Right renal pelvis (tissue), 4 donors: Measurements from ENCODE around the gene ARID3B. TPM values are rescaled to one million over a fixed set of nuclear protein-coding genes. Genes with fewer than 3 reads are reported as not detected.
"Not testable (repeated sequence)": the region's sequence is repeated elsewhere in the genome, so short reads cannot be mapped to it uniquely, and the experiment has no call there.

Source experiments
- DNase-seq, 4 donors: peaks; one replicate each; pipeline ENCODE4 v3.0.0-alpha.2; 2013; ENCODE audit warnings: low read depth in 4 of 4, low spot score in 3 of 4, missing footprints in 1 of 4
- polyA plus RNA-seq, 4 donors: library from polyadenylated mRNA; unstranded; fragments of 120-200 nt; gene quantifications; one replicate each; pipeline ENCODE4 v1.2.1, GENCODE V29; 2013; ENCODE audit not compliant: insufficient read length in 4 of 4

The ARID3B gene
- polyA plus RNA-seq, 4 donors: 12.9 to 16.1 (median 14.6) TPM

- DNase-seq: no peak
These were observed 78.0 kb downstream of the ARID3B start for GRCh38 chr15:74618841-74619596.

DNA sequence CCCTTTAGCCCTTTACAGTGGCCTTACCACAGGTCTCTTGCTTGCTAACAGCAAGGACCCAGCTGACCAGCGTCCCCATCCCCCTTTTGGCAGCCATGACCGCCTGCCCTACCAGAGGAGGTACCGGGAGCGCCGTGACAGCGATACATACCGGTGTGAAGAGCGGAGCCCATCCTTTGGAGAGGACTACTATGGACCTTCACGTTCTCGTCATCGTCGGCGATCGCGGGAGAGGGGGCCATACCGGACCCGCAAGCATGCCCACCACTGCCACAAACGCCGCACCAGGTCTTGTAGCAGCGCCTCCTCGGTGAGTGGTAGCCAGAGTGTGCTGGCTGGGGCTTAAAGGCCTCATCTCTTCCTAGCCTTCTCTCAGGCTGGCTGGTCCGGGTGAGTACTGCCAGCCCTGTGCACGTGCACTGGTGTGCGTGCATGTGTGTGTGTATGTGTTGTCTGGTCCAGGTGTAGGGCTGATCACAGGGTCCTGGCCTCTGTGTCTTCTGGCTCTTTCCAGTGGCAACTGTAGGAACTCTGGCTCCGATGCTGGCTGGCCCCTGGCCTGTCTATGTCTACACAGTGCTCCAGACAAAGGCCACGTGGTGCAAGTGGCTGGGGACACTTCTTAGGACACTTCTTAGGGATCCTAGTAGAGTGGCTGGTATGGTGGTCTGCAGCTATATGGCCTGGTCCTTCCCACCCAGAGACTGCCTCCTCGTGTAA is 79.1 kb downstream of the ARID3B start:
- no peak for DNase-seq

GRCh38 chr15:74620636-74621545 is 79.9 kb downstream of the ARID3B start:
- no peak for DNase-seq

- DNase-seq: no peak
These were observed 80.5 kb downstream of the ARID3B start for GRCh38 chr15:74621546-74621920.

DNA sequence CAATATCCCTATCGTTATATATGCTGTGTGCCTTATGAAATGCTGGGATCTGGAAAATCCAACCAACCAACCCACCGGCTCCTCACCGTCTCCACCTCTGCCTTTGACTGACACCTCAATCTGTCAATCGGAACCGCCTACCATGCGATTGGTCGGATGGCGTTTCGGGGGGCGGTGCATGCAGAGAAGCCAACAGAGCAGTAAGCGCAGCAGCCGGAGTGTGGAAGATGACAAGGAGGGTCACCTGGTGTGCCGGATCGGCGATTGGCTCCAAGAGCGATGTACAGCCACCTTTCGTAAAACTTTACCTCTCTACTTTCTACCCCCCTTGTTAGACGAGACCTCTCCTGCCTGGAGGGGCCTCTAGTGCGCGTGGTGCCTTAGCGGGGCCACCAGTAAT is 80.9 kb downstream of the ARID3B start:
- DNase-seq: no peak

DNA sequence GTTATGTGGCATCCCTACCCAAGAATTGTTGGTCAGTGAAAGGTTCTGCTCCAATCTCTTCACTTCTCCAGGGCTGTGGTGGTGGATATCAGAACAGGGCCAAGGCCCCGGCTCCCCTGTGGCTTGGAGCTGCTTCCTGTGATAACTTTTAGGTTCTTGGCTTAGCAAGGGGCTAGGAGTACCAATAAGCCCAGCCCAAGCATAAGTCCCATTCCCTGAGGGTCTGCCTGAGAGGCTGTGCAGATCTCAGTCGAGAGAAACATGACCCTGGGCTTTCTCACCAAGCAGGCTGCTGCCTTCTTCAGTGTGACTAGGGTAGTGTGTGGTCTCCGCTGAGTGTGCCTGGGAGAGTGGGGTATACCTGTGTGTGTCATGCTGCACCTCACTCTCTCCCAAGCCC is 81.7 kb downstream of the ARID3B start:
- DNase-seq: no peak

- DNase-seq: no peak
These were observed 83.1 kb downstream of the ARID3B start for GRCh38 chr15:74624020-74624602.

DNA sequence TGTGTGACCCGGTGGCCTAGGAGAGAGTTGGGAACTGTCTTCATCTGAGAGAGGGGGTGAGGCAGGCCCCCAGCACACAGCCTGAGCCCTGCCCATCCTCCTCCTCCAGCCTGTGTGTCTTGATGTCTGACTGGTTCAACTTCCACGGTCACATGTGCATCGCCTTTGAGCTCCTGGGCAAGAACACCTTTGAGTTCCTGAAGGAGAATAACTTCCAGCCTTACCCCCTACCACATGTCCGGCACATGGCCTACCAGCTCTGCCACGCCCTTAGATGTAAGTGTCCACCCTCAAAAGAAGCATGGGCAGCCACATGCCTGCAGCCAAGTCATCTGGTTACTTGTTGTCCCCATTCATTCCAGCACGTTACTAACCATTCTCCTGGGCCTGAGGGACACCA is 84.7 kb downstream of the ARID3B start:
- DNase-seq: no peak

GRCh38 chr15:74626336-74626735 is 85.3 kb downstream of the ARID3B start:
- no peak for DNase-seq

DNA sequence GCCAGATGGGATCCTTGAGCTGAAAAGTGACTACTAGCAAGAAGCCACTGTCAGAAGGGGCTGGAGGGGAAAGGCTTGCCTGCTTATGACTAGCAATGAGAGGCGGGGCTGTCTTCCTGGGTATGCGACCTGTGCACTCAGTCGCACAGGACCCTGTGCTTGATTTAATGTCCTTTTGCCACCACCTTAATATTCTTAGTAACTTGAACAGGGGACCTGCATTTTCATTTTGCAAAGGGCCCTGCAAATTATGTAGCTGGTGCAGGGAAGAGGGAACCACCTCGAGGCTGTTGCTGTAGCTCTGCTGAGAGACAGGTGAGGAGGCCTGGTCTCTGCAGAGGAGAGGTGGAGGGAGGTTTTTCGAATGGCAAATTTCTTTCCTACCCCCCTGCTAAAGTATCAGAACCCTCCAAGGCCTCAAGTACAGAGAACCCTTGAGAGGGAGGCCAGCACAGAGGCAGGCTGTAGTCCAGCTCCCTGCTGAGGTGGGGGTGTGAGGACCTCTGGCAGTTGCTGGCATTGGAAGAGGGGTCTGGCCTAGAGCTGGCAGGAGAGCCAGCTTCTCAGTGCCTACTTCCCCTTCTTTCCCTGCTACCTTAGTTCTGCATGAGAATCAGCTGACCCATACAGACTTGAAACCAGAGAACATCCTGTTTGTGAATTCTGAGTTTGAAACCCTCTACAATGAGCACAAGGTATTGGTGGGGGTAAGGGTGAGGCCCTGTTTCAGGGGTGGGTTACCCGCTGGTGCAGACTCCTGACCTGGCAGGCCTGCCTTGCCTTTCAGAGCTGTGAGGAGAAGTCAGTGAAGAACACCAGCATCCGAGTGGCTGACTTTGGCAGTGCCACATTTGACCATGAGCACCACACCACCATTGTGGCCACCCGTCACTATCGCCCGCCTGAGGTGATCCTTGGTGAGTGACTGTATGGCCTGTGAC is 86.0 kb downstream of the ARID3B start:
- DNase-seq: no peak

DNA sequence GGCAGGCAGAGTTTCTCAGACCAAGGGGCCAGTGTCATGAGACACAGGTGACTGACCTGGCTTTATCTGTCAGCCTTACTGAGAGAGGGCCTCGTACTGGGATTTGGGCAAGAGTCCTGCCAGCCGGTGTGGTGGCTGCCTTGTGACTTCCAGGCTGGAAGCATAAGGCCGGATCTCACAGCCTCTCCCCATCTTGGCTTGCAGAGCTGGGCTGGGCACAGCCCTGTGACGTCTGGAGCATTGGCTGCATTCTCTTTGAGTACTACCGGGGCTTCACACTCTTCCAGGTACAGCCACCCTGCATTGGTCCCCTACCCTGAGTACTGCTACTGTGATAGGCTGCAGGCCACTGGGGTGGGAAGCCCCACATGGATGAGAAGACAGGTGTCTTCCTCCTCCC is 86.7 kb downstream of the ARID3B start:
- DNase-seq: no peak

DNA sequence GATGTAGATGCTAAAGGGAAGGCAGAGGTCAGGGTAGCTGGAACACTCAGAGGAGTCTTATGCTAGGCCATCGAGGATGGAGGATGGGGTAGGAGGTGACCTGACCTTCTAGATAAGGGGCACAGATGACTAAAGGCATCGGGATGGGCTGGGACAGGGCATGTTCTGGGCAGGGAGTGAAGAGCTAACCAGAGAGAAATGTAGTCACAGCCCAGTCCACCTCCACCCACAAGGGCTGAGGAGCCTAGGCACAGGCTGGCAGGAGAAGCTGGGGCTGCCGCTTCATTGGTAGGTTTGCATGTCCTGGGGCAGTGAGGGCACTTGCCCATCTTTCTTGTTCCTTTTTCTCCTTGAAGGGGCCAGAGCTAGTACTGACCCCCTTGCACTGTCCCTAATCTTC is 87.2 kb downstream of the ARID3B start:
- no peak for DNase-seq

GRCh38 chr15:74628949-74629348 is 87.9 kb downstream of the ARID3B start:
- no peak for DNase-seq

- not testable (repeated sequence) for DNase-seq
These were observed 88.7 kb downstream of the ARID3B start for GRCh38 chr15:74629696-74630095.

DNA sequence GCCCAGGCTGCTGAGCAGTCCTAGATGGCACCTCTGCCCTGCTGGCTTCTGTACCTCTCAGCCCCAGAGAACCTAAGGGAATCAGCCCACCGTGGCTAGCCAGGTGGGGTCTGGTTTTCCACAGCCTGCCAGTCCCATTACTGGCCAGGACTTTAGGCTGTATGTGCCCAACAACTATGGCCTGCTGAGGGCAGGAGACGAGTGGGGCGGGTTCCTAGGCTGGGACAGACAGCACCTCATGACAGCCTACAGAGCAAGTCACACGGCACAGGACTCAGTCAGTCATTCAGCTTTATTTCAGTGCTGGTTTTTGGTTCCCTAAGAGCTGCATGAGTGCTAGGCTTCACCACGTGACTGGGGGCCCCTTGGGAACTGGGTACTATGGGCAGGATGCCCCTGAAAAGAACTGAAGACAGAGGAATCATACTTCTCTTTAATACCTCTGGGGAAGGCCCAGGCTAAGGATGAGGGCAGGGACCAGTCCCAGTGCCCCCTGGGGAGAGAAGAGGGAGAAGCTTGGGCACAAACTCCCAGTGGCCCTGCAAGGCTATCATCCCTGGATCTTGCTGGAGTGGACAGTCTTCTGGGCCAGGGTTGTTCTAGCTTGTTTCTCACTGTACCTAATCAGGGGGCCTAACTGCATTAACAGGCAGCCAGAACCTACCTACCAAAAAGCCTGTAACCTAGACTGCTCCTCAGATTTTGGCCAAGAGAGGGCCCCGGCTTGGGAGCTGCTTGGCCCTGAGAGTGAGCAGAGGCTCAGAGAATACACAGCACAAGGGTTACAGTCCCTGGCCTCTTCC is 89.5 kb downstream of the ARID3B start:
- no peak for DNase-seq

GRCh38 chr15:74631087-74631385 is 90.0 kb downstream of the ARID3B start:
- no peak for DNase-seq

DNA sequence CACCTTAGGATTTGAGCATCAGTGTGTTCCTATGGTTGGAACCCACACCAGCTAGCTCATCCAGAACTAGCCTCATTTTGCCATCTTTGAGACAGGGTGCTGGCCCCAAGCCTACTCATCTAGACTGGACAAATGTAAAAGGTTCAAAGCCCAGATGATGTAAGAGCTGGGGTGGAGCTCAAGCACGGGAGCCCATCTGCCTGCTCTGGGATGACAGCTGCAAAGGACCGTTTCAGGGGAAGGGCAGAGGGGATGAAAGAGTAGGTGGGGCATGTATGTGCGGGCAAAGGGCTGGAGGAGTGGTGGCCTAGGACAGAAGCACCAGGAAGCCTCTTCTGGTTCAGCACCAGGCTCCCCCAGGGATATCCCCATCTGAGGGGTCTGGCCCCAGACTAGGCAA is 90.4 kb downstream of the ARID3B start:
- DNase-seq: no peak

DNA sequence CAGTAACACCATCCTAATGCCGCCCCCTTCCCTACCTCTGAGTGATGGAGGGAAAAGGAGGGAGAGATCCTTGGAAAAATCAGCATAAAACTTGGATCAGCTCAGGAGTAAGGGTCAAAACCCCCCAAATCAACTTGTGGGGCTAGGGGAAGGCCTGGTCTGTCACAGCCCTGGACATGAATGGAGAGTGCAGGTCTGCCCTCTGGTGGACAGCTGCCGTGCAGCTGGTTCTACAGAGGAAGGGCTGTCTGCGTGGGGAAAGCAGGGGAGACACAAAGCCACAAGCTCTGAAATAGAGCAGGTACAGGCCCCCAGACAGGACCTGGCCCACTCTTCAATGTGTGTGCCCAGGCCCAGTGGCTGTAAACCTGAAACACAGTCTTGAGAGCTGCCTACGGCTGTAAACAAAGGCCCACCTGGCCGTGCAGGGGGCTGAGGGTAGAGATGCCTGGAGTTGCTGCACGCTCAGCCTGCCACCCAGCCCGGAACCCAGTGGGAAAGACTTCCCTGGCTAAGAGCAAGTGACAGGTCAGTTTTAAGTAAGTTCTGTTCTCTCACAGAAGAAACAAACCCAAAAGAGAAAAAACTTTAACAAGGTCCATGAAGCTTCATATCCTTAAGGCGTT is 91.0 kb downstream of the ARID3B start:
- DNase-seq: no peak

GRCh38 chr15:74632601-74633000 is 91.6 kb downstream of the ARID3B start:
- DNase-seq: no peak
